Measurements from ENCODE around the gene CALM3. TPM values are rescaled to one million over a fixed set of nuclear protein-coding genes. Genes with fewer than 3 reads are reported as not detected.

CALM3 gene
- polyA plus RNA-seq, 1 donor from 2014 or later = 630 TPM

- no peaks in the 10 kb centered on the region for H3K9me3 ChIP-seq (ENCODE audit: low read length)
- no peaks in the 10 kb centered on the region for H4K20me1 ChIP-seq (ENCODE audit: insufficient read depth)
- no peaks in the 10 kb centered on the region for H3K9me2 ChIP-seq (ENCODE audit: insufficient read depth, low read length)
- H3K36me3 ChIP-seq (ENCODE audit: insufficient read depth, low read length) = no peaks in the 10 kb centered on the region
- H3K27me3 ChIP-seq (ENCODE audit: insufficient read depth, low read depth, low read length) = peaks cover 14% of the 10 kb centered on the region
- no peak overlapping the region for H3K4me3 ChIP-seq (ENCODE audit: low read length)
- H3K79me2 ChIP-seq (replicated peaks; ENCODE audit: insufficient read depth, low read length) = no peaks in the 10 kb centered on the region
- H3K27ac ChIP-seq (ENCODE audit: low read length) = no peak overlapping the region
- TF ChIP-seq, protein P1, sequence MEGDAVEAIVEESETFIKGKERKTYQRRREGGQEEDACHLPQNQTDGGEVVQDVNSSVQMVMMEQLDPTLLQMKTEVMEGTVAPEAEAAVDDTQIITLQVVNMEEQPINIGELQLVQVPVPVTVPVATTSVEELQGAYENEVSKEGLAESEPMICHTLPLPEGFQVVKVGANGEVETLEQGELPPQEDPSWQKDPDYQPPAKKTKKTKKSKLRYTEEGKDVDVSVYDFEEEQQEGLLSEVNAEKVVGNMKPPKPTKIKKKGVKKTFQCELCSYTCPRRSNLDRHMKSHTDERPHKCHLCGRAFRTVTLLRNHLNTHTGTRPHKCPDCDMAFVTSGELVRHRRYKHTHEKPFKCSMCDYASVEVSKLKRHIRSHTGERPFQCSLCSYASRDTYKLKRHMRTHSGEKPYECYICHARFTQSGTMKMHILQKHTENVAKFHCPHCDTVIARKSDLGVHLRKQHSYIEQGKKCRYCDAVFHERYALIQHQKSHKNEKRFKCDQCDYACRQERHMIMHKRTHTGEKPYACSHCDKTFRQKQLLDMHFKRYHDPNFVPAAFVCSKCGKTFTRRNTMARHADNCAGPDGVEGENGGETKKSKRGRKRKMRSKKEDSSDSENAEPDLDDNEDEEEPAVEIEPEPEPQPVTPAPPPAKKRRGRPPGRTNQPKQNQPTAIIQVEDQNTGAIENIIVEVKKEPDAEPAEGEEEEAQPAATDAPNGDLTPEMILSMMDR (IDR thresholded peaks at IDR 0.05; ENCODE audit: poor library complexity, severe bottlenecking) = no peak
- TF ChIP-seq EP300 (conservative IDR thresholded peaks at IDR 0.05; ENCODE audit: poor library complexity, severe bottlenecking) (no peak), SMC3 (conservative IDR thresholded peaks at IDR 0.05; ENCODE audit: poor library complexity) (no peak), MXI1 (conservative IDR thresholded peaks at IDR 0.05; ENCODE audit: poor library complexity, severe bottlenecking) (no peak), EZH2 (IDR thresholded peaks at IDR 0.05; ENCODE audit: borderline replicate concordance, insufficient read depth, low read length, poor library complexity, severe bottlenecking) (no peak), POLR2AphosphoS5 (IDR thresholded peaks at IDR 0.05) (no peak), TAF1 (IDR thresholded peaks at IDR 0.05; ENCODE audit: low read depth) (no peak), RAD21 (conservative IDR thresholded peaks at IDR 0.05) (no peak)
- TF ChIP-seq, protein P2, sequence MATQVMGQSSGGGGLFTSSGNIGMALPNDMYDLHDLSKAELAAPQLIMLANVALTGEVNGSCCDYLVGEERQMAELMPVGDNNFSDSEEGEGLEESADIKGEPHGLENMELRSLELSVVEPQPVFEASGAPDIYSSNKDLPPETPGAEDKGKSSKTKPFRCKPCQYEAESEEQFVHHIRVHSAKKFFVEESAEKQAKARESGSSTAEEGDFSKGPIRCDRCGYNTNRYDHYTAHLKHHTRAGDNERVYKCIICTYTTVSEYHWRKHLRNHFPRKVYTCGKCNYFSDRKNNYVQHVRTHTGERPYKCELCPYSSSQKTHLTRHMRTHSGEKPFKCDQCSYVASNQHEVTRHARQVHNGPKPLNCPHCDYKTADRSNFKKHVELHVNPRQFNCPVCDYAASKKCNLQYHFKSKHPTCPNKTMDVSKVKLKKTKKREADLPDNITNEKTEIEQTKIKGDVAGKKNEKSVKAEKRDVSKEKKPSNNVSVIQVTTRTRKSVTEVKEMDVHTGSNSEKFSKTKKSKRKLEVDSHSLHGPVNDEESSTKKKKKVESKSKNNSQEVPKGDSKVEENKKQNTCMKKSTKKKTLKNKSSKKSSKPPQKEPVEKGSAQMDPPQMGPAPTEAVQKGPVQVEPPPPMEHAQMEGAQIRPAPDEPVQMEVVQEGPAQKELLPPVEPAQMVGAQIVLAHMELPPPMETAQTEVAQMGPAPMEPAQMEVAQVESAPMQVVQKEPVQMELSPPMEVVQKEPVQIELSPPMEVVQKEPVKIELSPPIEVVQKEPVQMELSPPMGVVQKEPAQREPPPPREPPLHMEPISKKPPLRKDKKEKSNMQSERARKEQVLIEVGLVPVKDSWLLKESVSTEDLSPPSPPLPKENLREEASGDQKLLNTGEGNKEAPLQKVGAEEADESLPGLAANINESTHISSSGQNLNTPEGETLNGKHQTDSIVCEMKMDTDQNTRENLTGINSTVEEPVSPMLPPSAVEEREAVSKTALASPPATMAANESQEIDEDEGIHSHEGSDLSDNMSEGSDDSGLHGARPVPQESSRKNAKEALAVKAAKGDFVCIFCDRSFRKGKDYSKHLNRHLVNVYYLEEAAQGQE (IDR thresholded peaks at IDR 0.05; ENCODE audit: borderline replicate concordance) = no peak
- no peak overlapping the region for H3K4me2 ChIP-seq (ENCODE audit: low read length)
- no peaks in the 10 kb centered on the region for H3F3A ChIP-seq (ENCODE audit: insufficient read depth, low read length, poor library complexity, severe bottlenecking)
- H2AFZ ChIP-seq (ENCODE audit: low read depth, low read length) = no peak overlapping the region
- H3K9ac ChIP-seq (ENCODE audit: low read length) = no peak overlapping the region
Observed at GRCh38 chr19:46648961-46649960, 48.1 kb downstream of the CALM3 start.

DNA sequence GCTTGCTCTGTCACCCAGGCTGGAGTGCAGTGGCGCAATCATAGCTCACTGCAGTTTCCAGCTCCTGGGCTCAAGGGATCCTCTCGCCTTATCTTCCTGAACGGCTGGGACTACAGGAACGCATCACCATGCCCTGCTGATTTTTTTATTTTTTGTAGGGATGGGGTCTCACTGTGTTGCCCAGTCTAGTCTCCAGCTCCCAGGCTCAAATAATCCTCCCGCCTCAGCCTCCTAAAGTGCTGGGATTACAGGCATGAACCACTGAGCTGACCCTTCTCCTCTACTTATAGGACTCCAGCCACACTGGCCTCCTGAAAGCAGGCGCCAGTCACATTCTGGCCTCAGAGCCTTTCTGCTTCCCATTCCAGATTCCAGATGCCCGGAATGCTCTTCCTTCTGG is 49.3 kb downstream of the CALM3 start:
- Histone ChIP-seq H3K27ac (ENCODE audit: low read length) (no peak overlapping the region), H2AFZ (ENCODE audit: low read depth, low read length) (no peak overlapping the region), H3K9me2 (ENCODE audit: insufficient read depth, low read length) (no peaks in the 10 kb centered on the region), H3K36me3 (ENCODE audit: insufficient read depth, low read length) (no peaks in the 10 kb centered on the region), H3F3A (ENCODE audit: insufficient read depth, low read length, poor library complexity, severe bottlenecking) (no peaks in the 10 kb centered on the region), H3K4me2 (ENCODE audit: low read length) (no peak overlapping the region), H3K27me3 (ENCODE audit: insufficient read depth, low read depth, low read length) (peaks cover 14% of the 10 kb centered on the region), H4K20me1 (ENCODE audit: insufficient read depth) (no peaks in the 10 kb centered on the region), H3K4me3 (ENCODE audit: low read length) (no peak overlapping the region), H3K9me3 (ENCODE audit: low read length) (no peaks in the 10 kb centered on the region), H3K9ac (ENCODE audit: low read length) (no peak overlapping the region), H3K79me2 (replicated peaks; ENCODE audit: insufficient read depth, low read length) (no peaks in the 10 kb centered on the region)
- TF ChIP-seq MXI1 (conservative IDR thresholded peaks at IDR 0.05; ENCODE audit: poor library complexity, severe bottlenecking) = no peak
- TF ChIP-seq TAF1 (IDR thresholded peaks at IDR 0.05; ENCODE audit: low read depth) = no peak
- TF ChIP-seq, protein P1 (IDR thresholded peaks at IDR 0.05; ENCODE audit: poor library complexity, severe bottlenecking) = no peak
- TF ChIP-seq RAD21 (conservative IDR thresholded peaks at IDR 0.05) = no peak
- TF ChIP-seq, protein P2 (IDR thresholded peaks at IDR 0.05; ENCODE audit: borderline replicate concordance) = no peak
- no peak for TF ChIP-seq SMC3 (conservative IDR thresholded peaks at IDR 0.05; ENCODE audit: poor library complexity)
- no peak for TF ChIP-seq EZH2 (IDR thresholded peaks at IDR 0.05; ENCODE audit: borderline replicate concordance, insufficient read depth, low read length, poor library complexity, severe bottlenecking)
- no peak for TF ChIP-seq EP300 (conservative IDR thresholded peaks at IDR 0.05; ENCODE audit: poor library complexity, severe bottlenecking)
- TF ChIP-seq POLR2AphosphoS5 (IDR thresholded peaks at IDR 0.05) = no peak
